Testis (tissue), 3 donors: ENCODE data around the gene NOTO. TPM values are rescaled to one million over a fixed set of nuclear protein-coding genes. Genes with fewer than 3 reads are reported as not detected.
A peak's percentile ranks its signal among the peaks of the same experiment; 100 is the strongest.
"Not testable (repeated sequence)": the region's sequence is repeated elsewhere in the genome, so short reads cannot be mapped to it uniquely, and the experiment has no call there.

Source experiments
- DNase-seq: peaks from one replicate; pipeline ENCODE4 v3.0.0-alpha.2; 2019
- H3K27ac ChIP-seq, 2 donors: fragments of 200-600 bp; sonication (generic); one replicate each; pipeline ENCODE4 v1.5.1; 2019
- H3K27me3 ChIP-seq: fragments of 200-600 bp; sonication (generic); one replicate; pipeline ENCODE4 v1.5.1; 2019
- H3K36me3 ChIP-seq: fragments of 200-600 bp; sonication (generic); one replicate; pipeline ENCODE4 v1.5.1; 2017; ENCODE audit warnings: low read depth; ENCODE audit errors: missing control alignments
- H3K4me1 ChIP-seq: fragments of 200-600 bp; sonication (generic); one replicate; pipeline ENCODE4 v1.5.1; 2019
- H3K4me3 ChIP-seq, 2 donors: fragments of 200-600 bp; sonication (generic); one replicate each; pipeline ENCODE4 v1.5.1; 2017 to 2019
- H3K9me3 ChIP-seq: fragments of 200-600 bp; sonication (generic); one replicate; pipeline ENCODE4 v1.5.1; 2017
- CTCF ChIP-seq, 3 experiments: fragments of 450-650 bp in 2 of 3; fragments of 200-600 bp in 1 of 3; sonication (generic) in 1 of 3; IDR thresholded peaks; one replicate each; pipeline ENCODE4 v1.5.1; 2016 to 2019; ENCODE audit warnings: antibody characterized with exemption in 3 of 3, mild to moderate bottlenecking in 2 of 3, moderate library complexity in 1 of 3
- POLR2A ChIP-seq: fragments of 450-650 bp; IDR thresholded peaks from one replicate; pipeline ENCODE4 v1.6.1; 2017; ENCODE audit warnings: antibody characterized with exemption, mild to moderate bottlenecking, moderate library complexity
- WGBS, 2 donors: methylation state at CpG; one replicate each; pipeline ENCODE4 v1.1.5; 2018; 5-methylcytosine and 5-hydroxymethylcytosine counted together
- intact Hi-C: fragments of 100-400 bp; cut with DNase I; formaldehyde crosslinking; loops from one replicate; pipeline ENCODE4 v1.15.1; 2023; ENCODE audit warnings: low total_unique reads
- polyA plus RNA-seq: library from polyadenylated mRNA; stranded (reverse); fragments of 350-450 nt; fragmentation: Illumina TruSeq; extraction: RNeasy Lipid Tissue Mini Kit (QIAGEN cat#74804); gene quantifications from one replicate; pipeline ENCODE4 v1.2.3, GENCODE V29; 2014; ENCODE audit warnings: low read depth, low replicate concordance; ENCODE audit not compliant: insufficient read depth
- total RNA-seq, 2 donors: library from RNA; depleted of rRNA; stranded (reverse); fragments of >200 nt; gene quantifications; one replicate each; pipeline ENCODE4 v1.2.3, GENCODE V29; 2016

NOTO gene
- total and polyA plus RNA-seq, 3 donors from 2014 or later: 0.37 to 0.63 TPM; not detected in 1

DNA sequence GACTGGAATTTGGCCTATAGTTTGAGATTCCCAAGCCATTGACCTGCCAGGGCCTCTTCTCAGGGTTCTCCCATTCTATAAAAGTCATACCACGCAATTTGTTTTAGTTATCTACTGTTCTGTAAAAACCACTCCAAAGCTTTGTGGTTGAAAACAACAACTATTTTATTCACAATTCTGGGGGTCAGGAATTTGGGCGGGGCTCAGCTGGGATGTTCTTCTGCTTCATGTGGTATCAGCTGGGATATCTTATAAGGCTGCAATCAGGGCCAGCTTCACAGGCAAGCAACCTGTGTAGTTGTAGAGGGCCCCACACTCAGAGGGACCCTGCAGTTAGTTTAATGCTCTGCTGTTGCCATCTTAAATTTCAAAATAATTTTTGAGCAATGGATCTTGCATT is 16.4 kb upstream of the NOTO start:
- H3K4me1 ChIP-seq: no peaks in the 10 kb centered on the region
- no peak overlapping the region for H3K27ac ChIP-seq
- intact Hi-C loops: no loop called here
- no peaks in the 10 kb centered on the region for H3K36me3 ChIP-seq
- H3K27me3 ChIP-seq: no peaks in the 10 kb centered on the region
- H3K4me3 ChIP-seq: no peak overlapping the region
- TF ChIP-seq POLR2A (no peak), CTCF (IDR thresholded peaks at IDR 0.05) (no peak)
- 83 to 92% methylated on average over 2 of the region's 2 CpGs for WGBS, 2 donors
- DNase-seq: no peak
- H3K9me3 ChIP-seq: no peaks in the 10 kb centered on the region

DNA sequence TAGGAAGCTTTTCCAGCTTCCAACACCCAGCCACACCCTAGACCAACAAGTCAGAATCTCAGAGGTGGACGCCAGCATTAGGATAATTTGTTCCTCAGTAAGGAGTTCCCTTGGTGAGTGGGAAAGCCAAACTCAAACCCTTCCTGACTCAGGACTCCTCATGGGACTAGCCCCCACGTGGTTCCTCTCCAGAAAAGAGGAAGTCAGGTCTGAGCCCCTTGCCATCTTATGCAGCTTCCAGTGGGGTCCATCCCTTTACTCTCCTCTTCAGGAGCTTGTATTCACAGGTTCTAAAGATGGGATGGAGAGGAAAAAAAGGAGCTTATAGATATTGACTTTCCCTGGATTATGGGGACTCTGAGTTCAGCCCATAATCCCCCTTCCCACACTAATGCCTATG is 14.8 kb upstream of the NOTO start:
- no peaks in the 10 kb centered on the region for H3K9me3 ChIP-seq
- intact Hi-C loops: no loop called here
- H3K36me3 ChIP-seq: no peaks in the 10 kb centered on the region
- H3K4me1 ChIP-seq: no peaks in the 10 kb centered on the region
- DNase-seq: no peak
- H3K27me3 ChIP-seq: no peaks in the 10 kb centered on the region
- TF ChIP-seq POLR2A (no peak), CTCF (IDR thresholded peaks at IDR 0.05) (no peak)
- no peak overlapping the region for H3K4me3 ChIP-seq
- WGBS, 2 donors: 79% methylated on average over 2 of the region's 2 CpGs
- no peak overlapping the region for H3K27ac ChIP-seq

DNA sequence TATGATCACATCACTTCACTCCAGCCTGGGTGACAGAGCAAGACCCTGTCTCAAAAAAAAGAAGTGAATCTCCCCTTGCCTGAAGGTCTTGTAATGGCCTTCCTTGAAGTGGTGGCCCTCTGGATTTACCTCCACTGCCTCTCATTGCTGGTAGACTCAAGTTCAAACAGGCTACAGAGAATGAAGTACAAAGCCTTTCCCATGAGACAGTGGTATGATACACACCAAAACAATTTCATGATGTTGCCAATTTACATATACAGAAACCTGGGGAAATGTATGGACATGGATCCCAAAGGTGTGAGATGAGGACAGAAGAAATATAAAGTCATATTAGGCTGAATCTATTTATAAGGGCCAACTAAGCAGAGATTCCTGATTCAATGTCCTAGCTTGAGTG is 4.8 kb upstream of the NOTO start:
- H3K4me3 ChIP-seq: no peak overlapping the region
- TF ChIP-seq CTCF (IDR thresholded peaks at IDR 0.05) (no peak), POLR2A (no peak)
- no peak overlapping the region for H3K27ac ChIP-seq
- intact Hi-C loops: no loop called here
- H3K36me3 ChIP-seq: no peaks in the 10 kb centered on the region
- H3K9me3 ChIP-seq: no peaks in the 10 kb centered on the region
- no peaks in the 10 kb centered on the region for H3K27me3 ChIP-seq
- H3K4me1 ChIP-seq: peaks cover 7% of the 10 kb centered on the region
- no peak for DNase-seq

GRCh38 chr2:73200281-73200680 is 2.1 kb upstream of the NOTO start:
- DNase-seq, H3K27ac ChIP-seq, H3K36me3 ChIP-seq, H3K9me3 ChIP-seq, intact Hi-C loops, H3K4me3 ChIP-seq, H3K27me3 ChIP-seq, H3K4me1 ChIP-seq: not testable (repeated sequence)
- 95% methylated on average over 10 of the region's 10 CpGs for whole genome bisulfite sequencing, 2 donors

- no peaks in the 10 kb centered on the region for H3K36me3 ChIP-seq
- intact Hi-C loops: no loop called here
- H3K4me3 ChIP-seq: peak overlapping the region; percentile 9 to 34
- no peaks in the 10 kb centered on the region for H3K27me3 ChIP-seq
- WGBS, 2 donors: 3 to 13% methylated on average over 3 to 40 of the region's 44 CpGs
- no peak overlapping the region for H3K27ac ChIP-seq
- DNase-seq: no peak
- H3K4me1 ChIP-seq: peaks cover 7% of the 10 kb centered on the region
- TF ChIP-seq POLR2A (no peak), CTCF (IDR thresholded peaks at IDR 0.05) (no peak)
- H3K9me3 ChIP-seq: no peaks in the 10 kb centered on the region
Measured at GRCh38 chr2:73203055-73203681, 794 bp downstream of the NOTO start.
